A549 (cell line): Measurements from ENCODE around the gene AQP6.

Experiments used
- CTCF ChIP-seq: fragments of >200 bp; sonication (Bioruptor Twin); formaldehyde crosslinking; IDR thresholded peaks from 3 replicates; pipeline ENCODE4 v1.5.1; 2016
- EP300 ChIP-seq, 2 experiments: fragments of >200 bp; sonication (Bioruptor Twin); formaldehyde crosslinking; IDR thresholded peaks; 2 replicates in 1 of 2; 3 replicates in 1 of 2; pipeline ENCODE4 v1.6.1; 2016 to 2017
- HMGXB4 ChIP-seq: fragments of 250-450 bp; sonication (Bioruptor Pico); IDR thresholded peaks from 2 replicates; pipeline ENCODE4 v1.5.0; 2021; ENCODE audit warnings: mild to moderate bottlenecking, moderate library complexity, borderline replicate concordance
- HOXB5 ChIP-seq: fragments of 250-450 bp; sonication (Bioruptor Pico); IDR thresholded peaks from 2 replicates; pipeline ENCODE4 v1.5.0; 2020; ENCODE audit warnings: mild to moderate bottlenecking, moderate library complexity
- MAX ChIP-seq: IDR thresholded peaks from 2 replicates; pipeline ENCODE4 v1.6.1; 2012
- POLR2A ChIP-seq: IDR thresholded peaks from 2 replicates; pipeline ENCODE4 v1.6.1; 2012; ENCODE audit warnings: mild to moderate bottlenecking, low read length
- RAD21 ChIP-seq, 2 experiments: fragments of >200 bp in 1 of 2; sonication (Bioruptor Twin) in 1 of 2; formaldehyde crosslinking in 1 of 2; IDR thresholded peaks in 1 of 2; conservative IDR thresholded peaks in 1 of 2; 2 replicates in 1 of 2; 3 replicates in 1 of 2; pipeline ENCODE4 v1.6.1; 2012 to 2018; ENCODE audit warnings: inconsistent platforms in 1 of 2
- RARB ChIP-seq: fragments of 250-450 bp; sonication (Bioruptor Pico); IDR thresholded peaks from 2 replicates; pipeline ENCODE4 v1.8.0; 2021; ENCODE audit warnings: mild to moderate bottlenecking, moderate library complexity
- RNF2 ChIP-seq: fragments of 200-600 bp; sonication (generic); IDR thresholded peaks from 2 replicates; pipeline ENCODE4 v1.6.1; 2016; ENCODE audit warnings: low read depth, mild to moderate bottlenecking, antibody characterized with exemption, moderate library complexity, borderline replicate concordance

GRCh38 chr12:49928471-49928870 lies 44.3 kb upstream of the AQP6 start:
- TF ChIP-seq CTCF, result no peak
- TF ChIP-seq RAD21 (conservative IDR thresholded peaks at IDR 0.05 in 1 of 2, IDR thresholded peaks at IDR 0.05 in 1 of 2), result no peak
- no peak for TF ChIP-seq POLR2A
- no peak for TF ChIP-seq RNF2
- TF ChIP-seq HMGXB4 (CRISPR knock-in tag), result no peak
- no peak for TF ChIP-seq EP300 (IDR thresholded peaks at IDR 0.05)
- no peak for TF ChIP-seq MAX
- TF ChIP-seq RARB, result no peak
- TF ChIP-seq HOXB5, result no peak
